IPS-NIHi7 (cell line): ENCODE data around the gene SLC13A4.
"Not testable (repeated sequence)": the region's sequence is repeated elsewhere in the genome, so short reads cannot be mapped to it uniquely, and the experiment has no call there.

Source experiments
- DNase-seq: peaks from one replicate; pipeline ENCODE4 v3.0.0; 2012; ENCODE audit warnings: mixed read lengths; ENCODE audit errors: extremely low spot score

SLC13A4 gene

GRCh38 chr7:135693558-135693957, 34.4 kb downstream of the SLC13A4 start:
- no peak for DNase-seq

GRCh38 chr7:135692606-135693005, 35.4 kb downstream of the SLC13A4 start:
- not testable (repeated sequence) for DNase-seq

DNA sequence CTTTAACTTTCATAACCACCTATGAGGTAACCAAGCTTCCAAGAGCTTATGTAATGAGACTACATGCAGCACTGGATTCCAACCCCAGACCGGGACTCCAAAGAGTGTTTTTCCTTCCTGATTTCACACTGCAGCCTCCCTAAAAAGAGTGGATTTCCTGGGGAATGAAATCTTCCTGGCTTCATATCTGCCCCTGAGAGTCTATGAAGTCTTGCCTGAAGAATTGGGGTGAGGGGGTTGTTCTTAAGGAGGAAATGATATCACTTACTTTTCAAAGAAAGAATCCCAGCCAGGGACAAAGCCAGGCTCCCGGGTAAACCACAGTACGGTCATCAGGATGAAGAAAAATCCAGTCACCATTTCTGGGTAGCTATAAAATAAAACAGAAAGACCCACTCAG, 35.9 kb downstream of the SLC13A4 start:
- no peak for DNase-seq

GRCh38 chr7:135690566-135690965, 37.4 kb downstream of the SLC13A4 start:
- no peak for DNase-seq

- no peak for DNase-seq
Measured at GRCh38 chr7:135687466-135687865, 40.5 kb downstream of the SLC13A4 start.

GRCh38 chr7:135685306-135686084, 42.5 kb downstream of the SLC13A4 start:
- DNase-seq, result no peak

- DNase-seq, result no peak
Measured at GRCh38 chr7:135684699-135685098, 43.3 kb downstream of the SLC13A4 start.

GRCh38 chr7:135684136-135684535, 43.9 kb downstream of the SLC13A4 start:
- no peak for DNase-seq

DNA sequence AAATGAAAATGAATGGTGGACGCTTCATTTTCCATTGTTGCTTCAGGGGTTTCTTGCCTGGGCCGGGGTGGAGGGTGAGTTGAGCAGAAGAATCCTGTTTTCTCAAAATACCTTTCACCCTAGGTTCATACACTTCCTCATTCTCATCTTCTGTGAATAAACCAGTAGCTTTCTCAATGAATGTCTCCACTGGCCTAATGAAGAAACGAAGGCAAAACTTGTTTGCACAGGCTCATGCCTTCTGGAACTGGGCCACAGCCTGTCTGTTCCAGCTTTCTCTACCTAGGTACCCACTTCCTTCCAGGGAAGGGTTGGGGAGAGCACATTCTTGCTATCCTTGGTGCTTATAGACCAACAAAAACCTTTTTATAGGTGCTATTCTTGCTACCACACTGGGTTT, 44.4 kb downstream of the SLC13A4 start:
- no peak for DNase-seq

- DNase-seq, result no peak
Measured at GRCh38 chr7:135682191-135682590, 45.8 kb downstream of the SLC13A4 start.

GRCh38 chr7:135681762-135682161, 46.2 kb downstream of the SLC13A4 start:
- no peak for DNase-seq

GRCh38 chr7:135678612-135679575, 49.1 kb downstream of the SLC13A4 start:
- no peak for DNase-seq

- DNase-seq, result no peak
Measured at GRCh38 chr7:135673360-135673706, 54.7 kb downstream of the SLC13A4 start.

DNA sequence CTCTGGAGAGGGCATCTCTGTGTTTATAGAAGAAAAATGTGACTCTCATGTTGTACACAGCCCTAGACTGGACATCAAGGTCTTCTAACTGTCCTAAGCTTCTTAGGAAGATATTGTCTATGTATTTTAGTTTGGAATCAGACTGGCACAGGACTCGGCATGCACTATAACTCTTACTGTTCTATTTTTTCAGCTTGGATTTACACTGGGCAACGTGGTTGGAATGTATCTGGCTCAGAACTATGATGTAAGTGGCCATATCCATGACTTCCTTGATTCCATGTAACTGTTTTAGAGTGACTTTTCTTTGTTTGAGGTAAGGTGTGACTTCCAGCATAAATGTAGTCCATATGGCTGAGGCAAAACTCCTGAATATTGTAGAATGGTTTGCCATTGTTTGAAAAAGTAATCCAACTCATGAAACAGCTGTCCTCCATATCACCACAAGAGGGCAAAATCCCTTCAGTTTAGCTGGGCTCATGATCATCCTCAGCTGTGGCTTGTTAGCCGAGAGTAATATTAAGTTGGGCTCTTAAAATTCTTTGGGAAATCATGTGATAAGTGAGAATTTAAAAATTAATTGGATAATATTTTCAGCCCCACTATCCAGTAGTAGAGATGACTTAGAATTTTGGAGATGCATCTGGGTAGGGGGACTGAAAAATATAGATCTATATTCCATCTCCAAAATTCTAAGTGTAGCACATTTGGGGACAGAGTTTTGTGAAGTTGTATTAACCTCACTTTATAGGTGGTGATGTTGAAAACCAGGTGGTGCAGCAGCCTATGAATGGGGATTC, 55.2 kb downstream of the SLC13A4 start:
- peak; percentile 65 for DNase-seq

GRCh38 chr7:135670179-135670578, 57.8 kb downstream of the SLC13A4 start:
- no peak for DNase-seq

DNA sequence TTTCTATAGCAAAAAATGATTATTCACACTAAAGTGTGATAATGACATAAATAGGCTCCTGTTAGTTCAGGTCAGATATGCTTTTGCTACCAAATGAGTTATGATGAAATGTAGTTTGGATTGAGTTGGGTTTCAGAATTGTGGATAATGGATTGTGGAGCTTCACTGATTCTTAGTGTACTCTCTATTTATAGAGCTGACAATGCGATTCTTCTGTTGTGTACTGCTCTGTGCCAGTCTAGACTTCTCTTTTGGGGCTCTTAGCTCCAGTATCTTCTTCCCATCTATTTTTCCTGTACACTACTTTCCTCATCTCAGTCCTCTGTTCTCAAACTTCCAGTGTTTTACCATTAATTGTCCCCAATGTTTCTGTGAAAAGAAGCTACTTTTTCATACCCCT, 58.2 kb downstream of the SLC13A4 start:
- DNase-seq, result no peak

- not testable (repeated sequence) for DNase-seq
Measured at GRCh38 chr7:135668852-135669395, 59.1 kb downstream of the SLC13A4 start.

GRCh38 chr7:135667626-135668025, 60.4 kb downstream of the SLC13A4 start:
- DNase-seq, result not testable (repeated sequence)

GRCh38 chr7:135666846-135667245, 61.1 kb downstream of the SLC13A4 start:
- DNase-seq, result no peak

- no peak for DNase-seq
Measured at GRCh38 chr7:135666156-135666555, 61.8 kb downstream of the SLC13A4 start.

DNA sequence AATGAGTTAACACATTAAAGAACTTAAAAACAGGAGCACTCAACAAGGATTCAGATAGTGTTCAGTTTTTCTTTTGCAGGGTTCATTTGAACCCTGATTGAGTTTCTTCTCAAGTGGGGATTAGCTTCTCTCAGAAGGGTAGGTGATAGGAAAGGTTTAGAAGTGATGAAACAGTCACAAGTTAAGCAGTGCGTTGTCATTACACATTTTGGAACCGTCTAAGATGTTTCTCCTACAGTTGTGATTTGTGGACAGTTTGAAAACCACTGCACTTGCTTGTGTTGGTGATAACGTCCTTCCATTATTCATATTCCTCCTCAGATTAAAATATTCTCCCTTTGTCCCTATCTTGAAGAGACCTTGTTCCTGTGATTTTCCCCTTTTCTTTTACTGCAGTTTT, 62.9 kb downstream of the SLC13A4 start:
- no peak for DNase-seq
